HG02973 (cell line): Measurements from ENCODE around the gene CDS1.
"Not testable (repeated sequence)": the region's sequence is repeated elsewhere in the genome, so short reads cannot be mapped to it uniquely, and the experiment has no call there.

Experiments
- ATAC-seq: cut with Tn5 transposase; IDR thresholded peaks from one replicate; pipeline ENCODE4 v1.9.1; 2021; ENCODE audit warnings: moderate library complexity; ENCODE audit not compliant: unreplicated experiment

Gene CDS1

DNA sequence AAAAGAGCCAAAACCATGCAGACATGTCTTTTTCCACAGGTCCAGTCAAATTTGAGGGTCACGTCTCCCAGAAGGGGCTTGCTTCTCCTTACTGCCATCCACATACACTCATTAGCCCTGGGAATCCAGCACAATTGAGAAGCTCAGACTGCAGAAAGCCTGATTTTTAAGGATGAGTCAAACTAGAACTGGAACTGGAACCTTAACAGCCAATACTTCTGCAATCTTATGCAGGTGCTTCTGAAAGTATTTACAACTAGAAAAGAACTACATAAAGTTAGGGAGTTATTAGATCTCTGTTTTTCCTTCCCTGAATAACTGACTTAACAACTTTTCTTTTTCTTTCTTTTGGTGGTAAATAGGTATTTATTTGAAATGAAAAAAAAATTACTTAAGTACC is 86.3 kb downstream of the CDS1 start:
- ATAC-seq = peak; percentile 51

GRCh38 chr4:84672177-84672576 is 89.2 kb downstream of the CDS1 start:
- no peak for ATAC-seq

GRCh38 chr4:84673475-84674240 is 90.7 kb downstream of the CDS1 start:
- no peak for ATAC-seq

- no peak for ATAC-seq
These were observed 94.2 kb downstream of the CDS1 start for GRCh38 chr4:84677093-84677492.

DNA sequence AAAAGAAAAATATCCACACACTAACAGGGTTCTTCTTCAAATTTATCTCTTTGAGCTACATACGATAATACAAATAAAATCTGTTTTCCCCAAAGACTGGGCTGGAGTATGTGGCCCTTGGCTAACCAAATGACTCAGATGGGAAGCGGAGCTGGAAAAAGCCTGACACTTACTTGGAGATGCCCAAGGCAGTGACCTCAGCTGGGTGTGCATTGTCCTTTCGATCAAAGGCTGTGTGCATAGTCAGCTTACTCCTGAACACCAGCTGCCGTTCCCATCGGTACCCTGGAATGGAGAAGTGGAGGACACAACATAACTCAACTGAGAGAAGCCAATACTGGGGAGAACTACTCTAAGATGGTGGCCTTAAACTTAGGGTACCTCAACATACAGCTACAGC is 95.1 kb downstream of the CDS1 start:
- ATAC-seq = no peak

DNA sequence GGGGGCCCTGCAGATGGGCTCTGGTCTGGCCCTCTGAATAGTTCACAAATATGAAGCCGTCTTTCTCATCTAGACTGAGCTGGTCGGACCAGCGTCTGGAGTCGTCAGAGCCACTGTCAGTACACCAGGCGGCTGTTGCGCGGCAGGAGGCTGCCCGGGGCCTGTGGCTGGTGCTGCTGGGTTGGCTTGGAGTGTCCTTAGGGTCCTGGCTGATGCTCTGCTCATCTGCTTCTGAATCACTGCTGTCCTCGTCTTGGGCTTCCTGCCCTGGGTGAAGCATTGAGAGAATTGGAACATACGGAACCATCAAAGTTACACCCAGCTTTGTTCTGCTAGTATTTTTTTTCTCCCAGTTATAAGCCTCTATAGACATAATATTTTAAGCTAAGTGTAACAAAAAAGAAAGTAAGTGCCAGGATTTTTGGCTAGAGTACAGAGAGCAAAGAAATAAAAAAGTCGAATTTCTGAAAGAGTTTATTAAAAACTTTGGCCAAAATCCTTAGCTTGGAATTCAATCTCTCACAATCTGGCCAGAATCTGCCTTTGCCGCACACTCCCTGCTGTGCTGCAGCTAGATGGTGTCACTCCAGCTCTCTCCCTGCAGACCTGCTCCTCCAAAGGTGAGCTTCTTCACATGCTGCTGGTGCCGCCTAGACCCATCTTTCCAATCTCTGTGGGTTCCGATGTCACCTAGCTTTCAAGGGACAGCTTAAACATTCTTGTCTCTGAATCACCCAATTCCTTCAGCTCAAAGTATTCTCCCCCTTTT is 96.2 kb downstream of the CDS1 start:
- no peak for ATAC-seq

DNA sequence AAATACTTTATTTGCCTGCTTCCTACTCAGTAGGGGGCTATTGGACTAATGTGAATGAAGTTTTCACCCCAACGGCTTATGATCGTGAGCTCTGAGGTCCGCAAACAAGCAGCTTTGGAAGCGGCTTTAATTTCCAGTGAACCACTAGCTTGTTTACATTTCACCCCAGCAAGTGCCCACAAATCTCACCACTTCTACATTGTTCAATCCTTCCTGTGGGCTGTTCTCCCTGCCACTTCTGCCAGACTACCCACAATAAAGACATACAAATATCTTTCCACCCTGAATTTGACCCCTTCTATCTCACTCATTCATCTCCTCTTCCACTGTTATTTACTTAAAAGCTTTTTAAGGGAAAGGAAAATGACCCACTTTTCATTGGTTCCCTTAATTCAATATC is 98.0 kb downstream of the CDS1 start:
- no peak for ATAC-seq

- ATAC-seq = no peak
These were observed 98.8 kb downstream of the CDS1 start for GRCh38 chr4:84681486-84682274.

GRCh38 chr4:84682661-84683060 is 99.7 kb downstream of the CDS1 start:
- not testable (repeated sequence) for ATAC-seq

DNA sequence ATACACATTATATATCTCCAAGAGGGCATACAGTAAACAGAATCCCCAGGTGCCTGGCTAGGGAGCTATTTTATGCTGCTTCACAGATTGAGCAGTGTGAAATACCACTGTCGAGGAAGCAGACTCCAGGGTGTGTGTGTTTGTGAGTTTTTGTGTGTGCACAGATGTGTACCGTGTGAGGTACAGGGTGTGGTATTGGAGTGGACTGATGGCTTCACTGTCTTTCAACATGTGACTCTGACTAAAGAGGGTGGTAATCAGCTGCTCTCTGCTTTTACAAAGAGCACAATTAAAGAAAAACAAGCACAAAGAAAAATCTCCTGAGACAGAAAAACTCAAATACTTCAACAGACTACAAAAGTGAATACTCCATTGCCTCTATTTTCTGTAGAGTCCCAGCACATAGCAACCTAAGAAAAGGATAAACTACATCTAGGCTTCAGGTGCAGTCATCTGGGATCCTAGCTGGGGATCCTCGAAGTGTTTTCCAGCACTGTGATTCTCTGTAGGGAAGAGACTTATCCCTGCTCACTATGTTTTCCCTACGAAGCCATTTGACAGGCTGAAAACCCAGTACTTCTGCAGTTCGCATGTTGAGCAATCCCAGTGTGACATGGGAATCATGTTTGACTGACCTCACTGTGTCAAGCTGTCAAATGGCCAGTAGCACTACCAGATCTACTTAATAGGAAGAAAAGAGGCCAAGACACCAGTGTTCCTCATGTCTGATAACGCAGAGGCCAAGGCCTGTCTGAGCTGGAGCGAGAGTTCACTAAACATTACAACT is 100.3 kb downstream of the CDS1 start:
- ATAC-seq = no peak

DNA sequence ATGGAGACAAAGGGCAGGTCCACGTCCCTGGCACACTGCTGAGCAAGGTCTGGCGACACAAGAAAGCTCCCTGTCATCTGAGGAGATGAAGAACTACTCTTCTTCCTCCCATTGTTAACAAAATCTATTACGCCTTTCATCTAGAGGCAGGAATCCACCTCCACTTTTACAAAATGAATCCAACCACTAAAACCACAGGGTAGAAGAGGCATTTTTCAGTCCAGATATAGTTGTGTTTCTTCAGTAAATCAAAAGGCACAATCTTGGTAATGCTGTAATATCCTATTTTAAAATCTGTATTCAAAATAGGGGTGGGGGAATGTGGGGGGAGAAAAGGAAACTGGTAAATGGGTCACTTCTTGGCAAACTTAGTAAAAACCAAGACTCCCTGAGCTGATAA is 101.4 kb downstream of the CDS1 start:
- ATAC-seq = no peak

GRCh38 chr4:84685105-84685504 is 102.2 kb downstream of the CDS1 start:
- no peak for ATAC-seq

GRCh38 chr4:84688605-84689004 is 105.7 kb downstream of the CDS1 start:
- no peak for ATAC-seq

- ATAC-seq = no peak
These were observed 106.3 kb downstream of the CDS1 start for GRCh38 chr4:84689197-84689596.

GRCh38 chr4:84690481-84690880 is 107.6 kb downstream of the CDS1 start:
- ATAC-seq = no peak

DNA sequence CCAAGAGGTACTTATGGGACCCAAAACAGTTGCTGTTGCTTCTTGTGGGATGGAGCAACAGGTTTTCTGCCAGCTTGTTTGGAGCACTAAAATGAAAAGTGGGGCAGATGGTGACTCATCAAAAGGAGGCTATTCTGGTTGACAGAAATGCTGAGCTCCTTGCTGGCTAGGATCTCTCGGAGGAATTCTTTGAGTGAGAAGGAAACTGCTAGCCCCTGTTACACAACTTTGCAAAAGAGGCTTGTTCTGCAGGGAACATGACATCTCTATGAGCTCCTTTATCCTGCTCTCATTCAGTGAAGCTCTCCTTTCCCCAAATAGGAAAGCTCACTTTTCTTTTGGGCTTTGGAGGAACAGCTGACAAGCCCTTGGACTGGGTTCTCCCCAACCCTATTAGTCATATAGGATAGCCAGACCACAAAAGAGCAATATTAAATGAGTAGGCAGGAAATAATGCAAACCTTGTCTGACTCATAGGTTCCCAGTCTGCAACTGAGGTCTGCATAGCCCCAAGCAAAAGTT is 108.3 kb downstream of the CDS1 start:
- ATAC-seq = no peak

GRCh38 chr4:84691800-84692199 is 108.9 kb downstream of the CDS1 start:
- ATAC-seq = no peak

GRCh38 chr4:84697159-84697558 is 114.2 kb downstream of the CDS1 start:
- ATAC-seq = no peak

DNA sequence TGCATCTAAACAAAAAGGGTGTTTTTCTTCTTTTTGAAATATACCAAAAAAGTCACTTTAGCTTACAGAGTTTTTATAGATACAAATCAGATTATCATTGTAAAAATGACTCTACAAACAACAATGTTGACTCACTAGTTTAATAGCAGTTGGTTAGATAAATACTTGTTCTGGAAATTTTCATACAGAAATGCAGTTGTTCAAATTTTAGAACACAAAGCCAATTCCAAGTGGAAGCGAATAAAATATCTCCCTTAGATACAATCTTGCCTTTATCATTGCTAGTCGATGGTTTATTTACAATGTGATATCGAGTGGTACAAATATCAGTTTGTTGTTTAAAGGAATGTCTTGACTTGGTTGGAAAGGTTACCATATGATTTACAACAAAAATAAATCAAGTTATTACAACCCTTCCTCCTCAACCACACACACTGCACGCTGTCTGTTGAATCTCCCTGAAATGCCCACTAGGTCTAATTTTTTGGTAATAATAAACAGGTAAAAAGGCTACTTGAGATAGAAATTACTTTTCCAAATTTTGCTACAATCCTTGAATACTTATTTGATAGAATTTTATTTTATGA is 114.8 kb downstream of the CDS1 start:
- no peak for ATAC-seq

DNA sequence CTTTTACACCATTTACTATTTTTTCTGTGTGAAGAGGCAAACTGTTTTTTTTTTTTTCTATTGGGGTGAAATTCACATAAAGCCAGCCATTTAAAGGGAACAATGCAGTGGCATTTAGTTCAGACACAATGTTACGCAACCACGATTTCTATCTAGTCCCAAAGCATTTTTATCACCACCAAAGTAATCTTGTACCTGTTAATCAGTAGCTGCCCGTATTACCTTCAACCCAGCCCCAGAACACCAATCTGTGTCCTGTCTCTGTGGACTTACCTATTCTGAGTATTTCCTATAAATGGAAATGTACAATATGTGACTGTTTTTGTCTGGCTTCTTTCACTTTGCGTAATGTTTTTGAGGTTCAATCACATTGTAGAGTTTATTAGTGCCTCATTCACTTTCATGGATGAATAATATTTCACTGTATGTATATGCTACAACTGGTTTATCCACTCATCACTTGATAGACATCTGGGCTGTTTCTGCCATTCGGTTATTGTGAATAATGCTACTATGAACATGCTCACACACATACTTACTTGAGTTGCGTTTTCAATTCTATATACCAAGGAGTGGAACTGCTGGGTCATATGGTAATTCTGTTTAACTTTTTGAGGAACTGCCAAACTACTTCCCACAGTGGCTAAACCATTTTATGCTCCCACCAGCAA is 116.2 kb downstream of the CDS1 start:
- ATAC-seq = no peak
